GM19455 (cell line): ENCODE measurements around the gene SLX4IP.

Source experiments
- ATAC-seq: cut with Tn5 transposase; IDR thresholded peaks from one replicate; pipeline ENCODE4 v1.9.1; 2021; ENCODE audit not compliant: unreplicated experiment

The SLX4IP gene

DNA sequence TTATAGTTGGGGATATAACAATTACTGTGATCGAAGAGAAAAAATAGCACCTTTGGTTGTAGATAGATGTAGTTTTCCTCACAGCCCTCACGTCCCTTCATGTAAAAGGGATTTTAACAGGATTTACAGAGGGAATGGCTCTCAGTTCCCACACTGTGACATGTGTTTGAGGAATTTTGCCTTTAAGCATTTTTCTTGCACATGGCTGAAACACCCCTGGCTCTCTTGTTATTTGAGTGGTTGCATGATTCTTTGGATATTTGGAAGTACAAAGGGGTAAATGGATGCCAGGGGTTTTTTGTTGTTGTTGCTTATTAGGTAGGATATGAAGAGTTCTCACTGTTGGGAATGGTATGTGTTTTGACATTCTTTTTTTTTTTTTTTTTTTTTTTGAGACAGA, 190.5 kb downstream of the SLX4IP start:
- ATAC-seq: no peak

GRCh38 chr20:10626896-10627295, 191.8 kb downstream of the SLX4IP start:
- no peak for ATAC-seq

DNA sequence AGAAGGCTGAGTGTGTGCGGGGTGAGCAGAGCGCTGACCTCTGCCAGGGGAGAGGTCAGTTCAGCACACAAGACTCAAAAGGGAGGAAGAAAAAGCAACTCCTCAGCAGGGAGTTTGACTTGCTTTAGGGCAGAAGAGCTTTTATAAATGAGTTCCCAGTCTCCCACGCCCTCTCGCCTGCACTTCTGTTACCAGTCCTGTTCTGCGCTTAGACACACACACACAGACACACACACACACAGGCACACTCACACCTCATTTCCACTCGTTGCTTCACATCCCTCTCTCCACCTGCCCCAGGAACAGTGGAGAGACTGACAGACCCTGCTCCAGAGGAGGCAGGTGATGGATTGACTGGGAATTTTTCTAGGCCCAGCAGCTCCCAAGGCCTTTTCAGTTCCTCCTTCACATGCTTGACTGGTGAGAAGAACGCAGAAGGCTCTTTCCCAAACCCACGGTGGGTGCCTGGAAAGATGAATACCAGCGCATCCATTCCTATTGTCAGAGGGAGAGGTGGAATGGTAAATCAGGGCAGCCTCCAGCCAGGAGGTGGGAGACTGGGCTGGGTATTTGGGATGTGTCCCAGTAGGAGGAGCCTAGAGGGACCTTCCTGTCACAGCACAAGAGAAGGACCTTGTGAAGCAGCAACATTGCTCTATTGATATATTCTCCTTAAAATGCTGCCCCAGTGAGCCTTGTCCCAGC, 195.0 kb downstream of the SLX4IP start:
- no peak for ATAC-seq

DNA sequence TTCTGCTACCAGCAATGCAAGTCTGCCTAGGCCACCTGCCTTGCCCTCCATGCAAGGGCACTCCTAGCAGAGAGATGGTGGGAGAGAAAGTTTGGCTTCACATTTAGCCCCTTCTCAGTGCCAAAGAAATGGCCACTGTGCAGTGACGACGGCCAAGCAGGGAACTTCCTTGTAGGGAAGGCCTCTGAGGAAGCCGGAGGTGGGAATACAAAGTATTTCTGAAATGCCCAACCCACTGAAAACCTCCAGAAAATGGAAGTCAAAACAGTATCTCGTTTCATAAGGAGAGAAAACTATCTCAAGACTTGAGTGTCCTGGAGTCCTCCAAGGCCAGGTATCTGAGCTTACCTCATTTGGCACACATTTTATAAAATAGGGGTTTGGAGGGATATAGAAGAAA, 196.0 kb downstream of the SLX4IP start:
- no peak for ATAC-seq

- no peak for ATAC-seq
Measured at GRCh38 chr20:10632721-10633509, 197.8 kb downstream of the SLX4IP start.

DNA sequence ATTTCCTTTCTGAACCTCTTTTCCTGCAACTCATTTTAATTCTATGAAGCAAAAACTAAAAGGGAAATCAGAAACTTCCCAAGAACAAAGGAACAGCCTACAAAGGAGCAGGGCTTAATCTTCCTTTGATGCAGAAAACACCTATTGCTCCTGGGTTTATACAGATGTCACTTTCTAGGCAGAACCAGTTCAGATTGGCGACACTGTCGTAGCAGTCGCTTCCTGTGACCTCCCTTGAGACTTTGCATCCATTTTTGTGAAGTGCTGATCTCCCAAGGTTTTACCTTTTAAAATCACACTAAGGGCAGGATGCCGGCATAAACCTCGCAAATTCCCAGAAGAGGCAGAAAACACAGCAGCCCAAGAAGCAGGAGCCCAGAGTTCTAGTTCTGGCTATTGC, 198.6 kb downstream of the SLX4IP start:
- no peak for ATAC-seq

DNA sequence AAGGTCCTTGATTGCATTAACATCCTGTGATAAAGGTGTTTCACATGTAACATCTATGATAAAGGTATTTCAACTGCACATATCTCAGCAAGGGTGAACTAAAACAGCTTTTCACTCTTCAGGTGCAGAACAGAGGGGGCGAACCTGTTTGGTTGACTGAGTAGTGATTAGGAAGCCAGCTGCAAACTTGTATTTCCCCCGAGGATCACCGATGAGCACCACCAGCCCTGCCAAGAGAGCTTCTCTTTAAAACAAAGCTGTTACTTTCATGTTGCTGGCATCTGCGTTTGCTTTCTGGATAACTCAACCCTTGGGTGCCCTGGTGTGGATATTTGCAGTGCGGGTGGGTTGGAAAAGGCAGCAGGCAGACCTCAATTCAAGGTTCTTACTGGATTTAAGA, 199.1 kb downstream of the SLX4IP start:
- no peak for ATAC-seq

DNA sequence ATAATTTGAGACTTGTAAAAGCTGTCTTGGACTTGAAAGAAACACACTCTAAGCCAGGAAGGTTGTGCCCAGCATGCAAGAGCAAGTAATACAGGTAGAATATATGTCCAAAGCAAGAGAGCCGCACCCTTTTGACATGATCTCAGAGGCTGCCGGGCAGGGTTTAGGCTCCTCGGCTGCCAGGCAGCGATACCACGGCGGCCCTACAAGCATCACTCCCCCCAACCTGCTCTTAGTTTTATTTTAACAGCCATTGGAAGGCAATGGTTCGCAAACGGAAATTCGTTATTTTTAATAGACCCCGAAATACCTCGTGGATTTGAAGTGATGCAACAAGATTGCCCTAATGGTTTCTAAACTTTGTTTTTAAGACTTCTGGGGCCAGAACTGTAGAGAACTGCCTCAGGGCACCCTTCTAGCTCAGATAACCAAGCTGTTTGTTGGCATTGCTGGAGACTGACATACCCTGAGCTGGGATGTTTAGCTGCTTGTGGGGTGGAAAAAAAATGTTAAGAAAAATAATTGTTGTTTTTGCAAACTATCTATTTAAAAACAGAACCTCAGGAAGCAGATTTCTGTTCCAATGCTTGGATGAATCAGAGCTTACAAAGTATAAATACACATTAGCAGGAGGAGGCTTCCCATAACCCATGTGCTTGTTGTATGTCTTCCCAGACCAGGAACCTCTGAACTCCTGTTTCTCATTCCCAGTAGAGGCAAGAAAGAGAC, 199.7 kb downstream of the SLX4IP start:
- ATAC-seq: no peak

- ATAC-seq: no peak
Measured at GRCh38 chr20:10635476-10636208, 200.5 kb downstream of the SLX4IP start.

GRCh38 chr20:10636326-10636818, 201.3 kb downstream of the SLX4IP start:
- ATAC-seq: no peak

DNA sequence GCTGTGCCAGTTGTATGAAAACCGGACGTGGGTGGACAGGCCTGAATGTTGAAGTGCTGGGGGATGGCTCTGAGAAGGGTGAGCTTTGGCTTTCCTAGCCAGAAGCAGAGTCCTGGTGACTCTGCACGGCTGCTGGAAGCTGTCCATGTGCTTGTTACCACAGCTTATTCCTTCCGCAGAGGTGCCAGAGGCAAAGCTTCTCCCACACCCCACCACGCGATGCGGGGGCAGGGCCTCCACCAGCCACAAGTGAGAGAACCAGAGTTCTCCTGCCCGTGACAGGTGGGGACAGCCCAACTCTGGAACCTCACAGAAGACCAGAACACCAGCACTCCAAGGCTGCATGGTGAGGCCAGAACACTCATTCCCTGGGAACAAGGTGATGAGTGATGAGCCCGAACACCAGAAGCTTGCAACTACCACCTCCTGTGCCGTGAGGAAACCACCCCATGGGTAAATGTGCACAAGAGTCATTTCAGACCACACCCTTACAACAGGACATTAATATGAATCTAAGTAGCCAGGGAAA, 202.0 kb downstream of the SLX4IP start:
- no peak for ATAC-seq

- no peak for ATAC-seq
Measured at GRCh38 chr20:10637563-10637962, 202.5 kb downstream of the SLX4IP start.

- ATAC-seq: no peak
Measured at GRCh38 chr20:10639077-10639736, 204.1 kb downstream of the SLX4IP start.

DNA sequence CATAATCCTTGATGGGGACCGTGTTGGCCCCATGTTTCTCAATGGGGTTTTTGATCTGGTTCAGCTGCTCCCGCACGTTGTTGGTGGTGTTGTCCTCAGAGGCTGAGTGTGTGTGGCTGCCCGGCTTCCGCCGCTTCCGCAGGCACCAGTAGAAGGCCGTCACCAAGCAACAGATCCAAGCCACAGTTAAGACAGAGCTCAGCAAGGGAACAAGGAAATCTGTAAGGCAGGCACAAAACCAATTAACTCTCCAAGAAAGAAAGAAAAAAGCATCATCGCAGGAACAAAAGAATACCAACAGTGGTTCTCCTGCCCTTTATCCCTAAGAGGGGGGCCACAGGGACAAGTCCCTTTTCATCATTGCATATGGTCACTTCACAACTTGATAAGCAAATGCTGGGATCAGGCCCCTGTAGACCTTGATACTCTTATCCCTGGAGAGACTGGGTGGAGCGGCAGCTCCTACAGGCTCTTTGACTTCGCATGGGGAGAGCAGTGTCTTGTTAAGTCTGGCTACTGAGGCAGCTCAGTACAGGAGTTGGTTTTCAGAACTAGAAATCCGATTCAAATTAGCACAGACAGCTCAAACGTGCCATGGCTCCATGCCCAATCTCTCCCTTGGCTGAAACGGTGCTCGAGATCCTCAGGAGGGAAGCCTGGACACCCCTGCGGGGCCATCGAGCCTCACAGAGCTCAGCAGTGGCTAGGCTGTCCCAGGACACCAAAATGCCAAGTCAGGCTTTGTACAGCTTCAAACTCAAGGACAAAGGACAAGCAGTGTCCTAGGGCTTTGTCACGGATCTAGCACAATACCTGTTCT, 204.8 kb downstream of the SLX4IP start:
- ATAC-seq: no peak

GRCh38 chr20:10640897-10641296, 205.8 kb downstream of the SLX4IP start:
- ATAC-seq: no peak

GRCh38 chr20:10641467-10641866, 206.4 kb downstream of the SLX4IP start:
- ATAC-seq: no peak

DNA sequence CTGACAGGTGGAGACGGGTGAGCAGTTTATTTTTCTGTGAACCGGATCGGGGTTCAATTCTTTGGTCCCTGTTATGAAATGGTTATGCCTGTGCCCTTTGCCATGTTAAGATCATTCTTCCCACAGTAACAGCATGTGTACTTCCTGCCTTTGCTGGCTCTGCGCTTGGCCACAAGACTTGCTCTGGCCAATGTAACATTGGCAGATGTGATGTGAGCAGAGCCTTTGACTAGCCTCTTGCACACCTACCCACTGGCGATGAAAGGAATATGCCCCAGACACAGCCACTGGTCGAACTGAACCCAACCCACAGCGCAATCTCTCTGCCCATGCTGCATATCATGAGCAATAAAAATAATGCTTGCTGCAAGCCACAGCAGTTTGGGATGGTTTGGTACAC, 206.8 kb downstream of the SLX4IP start:
- ATAC-seq: no peak

DNA sequence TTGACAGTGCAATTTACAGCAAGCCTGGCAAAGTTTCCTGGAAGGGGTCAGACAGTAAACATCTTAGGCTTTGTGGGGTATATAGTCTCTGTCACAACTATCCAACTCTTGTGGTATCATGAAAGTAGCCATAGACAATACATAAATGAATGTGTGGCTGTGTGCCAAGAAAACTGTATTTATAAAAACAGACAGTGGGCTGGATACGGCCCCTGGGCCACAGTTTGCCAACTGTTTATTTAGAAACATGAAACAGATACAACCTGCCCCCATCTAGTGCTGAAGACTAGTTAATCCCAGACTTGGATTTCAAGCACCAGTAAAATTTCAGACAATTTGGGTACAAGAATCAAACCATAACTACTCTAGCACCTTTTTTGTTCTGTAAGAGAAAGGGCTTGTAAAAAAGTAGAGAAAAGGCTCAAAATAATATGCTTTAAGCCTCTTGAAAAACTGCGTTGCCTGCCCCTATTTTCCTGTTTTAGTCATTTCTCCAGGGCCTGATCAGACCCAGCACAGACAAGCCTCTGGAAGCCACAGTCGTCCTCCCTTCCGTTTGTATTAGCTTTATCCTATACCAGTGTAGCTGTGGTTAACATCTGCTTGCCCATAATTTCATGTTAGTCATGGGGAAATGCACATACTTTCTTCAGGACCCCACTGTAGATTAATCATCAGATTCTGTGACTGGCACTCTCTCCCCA, 207.9 kb downstream of the SLX4IP start:
- ATAC-seq: no peak

- ATAC-seq: no peak
Measured at GRCh38 chr20:10643560-10643873, 208.4 kb downstream of the SLX4IP start.
